SK-N-SH (cell line): ENCODE results near the gene OTOP2.

Experiments
- EP300 ChIP-seq, 2 experiments: IDR thresholded peaks; 2 replicates each; pipeline versions ENCODE4 v1.4.0 to v1.6.1; 2012; ENCODE audit warnings: borderline replicate concordance in 1 of 2, low read depth in 1 of 2, low read length in 1 of 2
- EZH2phosphoT487 ChIP-seq: fragments of 200-600 bp; sonication (generic); IDR thresholded peaks from 2 replicates; pipeline ENCODE4 v1.6.1; 2017; ENCODE audit warnings: low read depth, mixed run types, mild to moderate bottlenecking, antibody characterized with exemption, moderate library complexity, borderline replicate concordance
- RAD21 ChIP-seq: IDR thresholded peaks from 2 replicates; pipeline ENCODE4 v1.6.1; 2012; ENCODE audit warnings: mild to moderate bottlenecking, low read length
- RFX5 ChIP-seq: IDR thresholded peaks from 2 replicates; pipeline ENCODE4 v1.6.1; 2012; ENCODE audit warnings: mild to moderate bottlenecking, improper control_type of control experiment, low read length
- SMC3 ChIP-seq: IDR thresholded peaks from 2 replicates; pipeline ENCODE4 v1.6.1; 2012; ENCODE audit warnings: low read depth, low read length, improper control_type of control experiment
- TF ChIP-seq, protein P1 (sequence below): fragments of 200-600 bp; sonication (generic); IDR thresholded peaks from 2 replicates; pipeline ENCODE4 v1.6.1; 2017; ENCODE audit warnings: antibody characterized with exemption, mild to moderate bottlenecking, moderate library complexity

DNA sequence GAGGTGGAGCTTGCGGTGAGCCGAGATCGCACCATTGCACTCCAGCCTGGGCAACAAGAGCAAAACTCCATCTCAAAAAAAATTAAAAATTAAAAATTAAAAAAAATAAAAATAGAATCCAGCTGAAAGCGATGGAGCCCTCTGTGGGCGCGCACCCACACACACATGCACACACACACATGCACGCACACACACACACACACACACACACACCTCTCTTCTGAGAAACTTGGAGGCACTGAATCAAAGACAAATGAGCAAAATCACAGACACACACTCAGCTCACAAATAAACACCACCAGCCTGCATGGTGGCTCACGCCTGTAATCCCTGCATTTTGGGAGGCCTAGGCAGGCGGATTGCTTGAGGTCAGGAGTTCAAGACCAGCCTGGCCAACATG is 21.0 kb upstream of the OTOP2 start:
- TF ChIP-seq, protein P1, sequence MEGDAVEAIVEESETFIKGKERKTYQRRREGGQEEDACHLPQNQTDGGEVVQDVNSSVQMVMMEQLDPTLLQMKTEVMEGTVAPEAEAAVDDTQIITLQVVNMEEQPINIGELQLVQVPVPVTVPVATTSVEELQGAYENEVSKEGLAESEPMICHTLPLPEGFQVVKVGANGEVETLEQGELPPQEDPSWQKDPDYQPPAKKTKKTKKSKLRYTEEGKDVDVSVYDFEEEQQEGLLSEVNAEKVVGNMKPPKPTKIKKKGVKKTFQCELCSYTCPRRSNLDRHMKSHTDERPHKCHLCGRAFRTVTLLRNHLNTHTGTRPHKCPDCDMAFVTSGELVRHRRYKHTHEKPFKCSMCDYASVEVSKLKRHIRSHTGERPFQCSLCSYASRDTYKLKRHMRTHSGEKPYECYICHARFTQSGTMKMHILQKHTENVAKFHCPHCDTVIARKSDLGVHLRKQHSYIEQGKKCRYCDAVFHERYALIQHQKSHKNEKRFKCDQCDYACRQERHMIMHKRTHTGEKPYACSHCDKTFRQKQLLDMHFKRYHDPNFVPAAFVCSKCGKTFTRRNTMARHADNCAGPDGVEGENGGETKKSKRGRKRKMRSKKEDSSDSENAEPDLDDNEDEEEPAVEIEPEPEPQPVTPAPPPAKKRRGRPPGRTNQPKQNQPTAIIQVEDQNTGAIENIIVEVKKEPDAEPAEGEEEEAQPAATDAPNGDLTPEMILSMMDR, result no peak
- TF ChIP-seq RAD21 (no peak), EZH2phosphoT487 (no peak), SMC3 (no peak), EP300 (IDR thresholded peaks at IDR 0.05; ENCODE audit: borderline replicate concordance in 1 of 2, low read depth in 1 of 2, low read length in 1 of 2) (no peak), RFX5 (no peak)
